AG04449 (cell line): ENCODE measurements around the gene GUCA2A.

Source experiments
- CTCF ChIA-PET: fragments of 350-600 bp; formaldehyde crosslinking; extraction: SDS; loops from one replicate; lab custom pipeline; 2021; ENCODE audit warnings: antibody characterized with exemption; lab: Yijun Ruan, JAX
- POLR2A ChIA-PET: fragments of 400-600, 350-600 bp; formaldehyde crosslinking; extraction: SDS; loops from one replicate; lab custom pipeline; 2020; ENCODE audit warnings: antibody characterized with exemption, inconsistent platforms; lab: Yijun Ruan, JAX
- DNase-seq: peaks from one replicate; pipeline ENCODE4 v3.0.0-alpha.2; 2010; ENCODE audit warnings: low read depth, low spot score
- H3K4me3 ChIP-seq: 2 replicates; pipeline ENCODE4 v1.5.1; 2011; ENCODE audit warnings: low read depth, mild to moderate bottlenecking, control low read depth, low read length
- CTCF ChIP-seq: IDR thresholded peaks from one replicate; pipeline ENCODE4 v1.5.1; 2011; ENCODE audit warnings: mild to moderate bottlenecking, moderate library complexity, low read length, control low read depth, inconsistent platforms; ENCODE audit not compliant: insufficient read depth; ENCODE audit errors: missing control alignments

The GUCA2A gene

GRCh38 chr1:42141978-42142377, 22.6 kb downstream of the GUCA2A start:
- no peak for DNase-seq
- no peak for TF ChIP-seq CTCF
- POLR2A ChIA-PET: no interaction called here
- CTCF ChIA-PET: interaction anchor here (1.7 kb wide), 1 partner anchor 10 kb away, joined by 5 read pairs; no protein-coding TSS in a partner anchor
- H3K4me3 ChIP-seq: no peak overlapping the region

- no peak for DNase-seq
- TF ChIP-seq CTCF: no peak
- H3K4me3 ChIP-seq: no peak overlapping the region
- POLR2A ChIA-PET: no interaction called here
- CTCF ChIA-PET: no interaction called here
These were observed 24.4 kb downstream of the GUCA2A start for GRCh38 chr1:42140191-42140590.

GRCh38 chr1:42139444-42139843, 25.1 kb downstream of the GUCA2A start:
- no peak overlapping the region for H3K4me3 ChIP-seq
- DNase-seq: no peak
- ChIA-PET POLR2A (no interaction called here), CTCF (no interaction called here)
- TF ChIP-seq CTCF: no peak

GRCh38 chr1:42138586-42138985, 26.0 kb downstream of the GUCA2A start:
- ChIA-PET POLR2A (no interaction called here), CTCF (interaction anchor here (0.6 to 1.1 kb wide), 2 partner anchors 9 to 35 kb away, joined by 3 read pairs; no protein-coding TSS in a partner anchor)
- no peak for DNase-seq
- H3K4me3 ChIP-seq: no peak overlapping the region
- TF ChIP-seq CTCF: no peak

GRCh38 chr1:42137766-42138165, 26.8 kb downstream of the GUCA2A start:
- H3K4me3 ChIP-seq: no peak overlapping the region
- POLR2A ChIA-PET: no interaction called here
- CTCF ChIA-PET: interaction anchor here (1.1 kb wide), 1 partner anchor 36 kb away, joined by 3 read pairs; no protein-coding TSS in a partner anchor

GRCh38 chr1:42136466-42136865, 28.1 kb downstream of the GUCA2A start:
- TF ChIP-seq CTCF: no peak
- ChIA-PET CTCF (interaction anchor here (0.7 to 1.8 kb wide), 3 partner anchors 10 to 176 kb away, joined by 3 to 5 read pairs (median 4); no protein-coding TSS in a partner anchor), POLR2A (no interaction called here)
- no peak overlapping the region for H3K4me3 ChIP-seq
- DNase-seq: no peak

More at GRCh38 chr1:42137766-42138165, 26.8 kb downstream of the GUCA2A start:
- TF ChIP-seq CTCF: no peak
- DNase-seq: no peak
